Endothelial cell of umbilical vein (primary cell): ENCODE data around the gene SLCO2A1. TPM values are rescaled to one million over a fixed set of nuclear protein-coding genes. Genes with fewer than 3 reads are reported as not detected.

Experiments
- BruUV-seq: library from RNA; stranded (reverse); fragments of 400-500 nt; replicated peaks from 2 replicates; lab custom pipeline; 2021; lab: Mats Ljungman, UMichigan
- CTCF ChIA-PET: fragments of 300-600, 350-600 bp; sonication (Branson Sonifier 250); formaldehyde crosslinking; loops from one replicate; lab custom pipeline; 2021; ENCODE audit warnings: antibody characterized with exemption, inconsistent platforms; lab: Charles Lee
- POLR2A ChIA-PET: fragments of 300-600, 350-600 bp; sonication (Branson Sonifier 250); formaldehyde crosslinking; loops from one replicate; lab custom pipeline; 2021; ENCODE audit warnings: antibody characterized with exemption, inconsistent platforms; lab: Charles Lee
- DNase-seq: peaks from one replicate; pipeline ENCODE4 v3.0.0-alpha.2; 2011; ENCODE audit warnings: low read depth, low spot score
- FAIRE-seq: peaks from 2 replicates; lab custom pipeline; 2011; peaks lifted over from hg19 to GRCh38; lab: Jason Lieb, UNC
- H2AFZ ChIP-seq: 2 replicates; pipeline ENCODE4 v1.6.0; 2012; ENCODE audit warnings: low read depth, low read length, control low read depth, inconsistent platforms
- H3K27ac ChIP-seq: 2 replicates; pipeline ENCODE4 v1.5.1; 2011; ENCODE audit warnings: low read depth, mild to moderate bottlenecking, control low read depth, low read length, moderate library complexity; ENCODE audit not compliant: insufficient read depth
- H3K27me3 ChIP-seq, 2 experiments: 2 replicates each; pipeline versions ENCODE4 v1.6.0 to v1.6.1; 2011; ENCODE audit warnings: low read length in 2 of 2, mixed read lengths in 1 of 2; ENCODE audit not compliant: control insufficient read depth in 2 of 2, insufficient read depth in 2 of 2
- H3K36me3 ChIP-seq, 2 experiments: 2 replicates in 1 of 2; 3 replicates in 1 of 2; pipeline ENCODE4 v1.5.1; 2011; ENCODE audit warnings: low read length in 2 of 2, mild to moderate bottlenecking in 1 of 2, moderate library complexity in 1 of 2; ENCODE audit not compliant: control insufficient read depth in 2 of 2, insufficient read depth in 2 of 2; ENCODE audit errors: extremely low read depth in 1 of 2
- H3K4me1 ChIP-seq: 3 replicates; pipeline ENCODE4 v1.5.1; 2011; ENCODE audit warnings: mild to moderate bottlenecking, low read length; ENCODE audit not compliant: control insufficient read depth, insufficient read depth; ENCODE audit errors: extremely low read depth
- H3K4me2 ChIP-seq: 2 replicates; pipeline ENCODE4 v1.6.1; 2011; ENCODE audit warnings: low read length, control low read depth, mixed read lengths; ENCODE audit not compliant: insufficient read depth
- H3K4me3 ChIP-seq, 3 experiments: fragments of 200-600 bp in 1 of 3; sonication (generic), shearing (Covaris generic) in 1 of 3; replicated peaks in 1 of 3; 2 replicates each; pipeline ENCODE4 v1.5.1; 2011 to 2016; ENCODE audit warnings: control low read depth in 3 of 3, low read length in 3 of 3, mild to moderate bottlenecking in 2 of 3, inconsistent platforms in 1 of 3, low read depth in 1 of 3, moderate library complexity in 1 of 3; ENCODE audit not compliant: insufficient read depth in 1 of 3
- H3K79me2 ChIP-seq: 2 replicates; pipeline ENCODE4 v1.6.0; 2012; ENCODE audit warnings: low read length, inconsistent platforms; ENCODE audit not compliant: control insufficient read depth, insufficient read depth
- H3K9ac ChIP-seq: replicated peaks from 2 replicates; pipeline ENCODE3; 2011; ENCODE audit warnings: low read length, control low read depth; ENCODE audit not compliant: insufficient read depth; ENCODE audit errors: extremely low read depth
- H3K9me1 ChIP-seq: replicated peaks from 3 replicates; pipeline ENCODE4 v1.6.0; 2011; ENCODE audit warnings: mild to moderate bottlenecking, low read length; ENCODE audit not compliant: control insufficient read depth, insufficient read depth; ENCODE audit errors: extremely low read depth
- H3K9me3 ChIP-seq: replicated peaks from 2 replicates; pipeline ENCODE4 v1.5.1; 2012; ENCODE audit warnings: low read length, inconsistent platforms; ENCODE audit not compliant: control insufficient read depth, insufficient read depth
- H4K20me1 ChIP-seq: replicated peaks from 2 replicates; pipeline ENCODE3; 2011; ENCODE audit warnings: mild to moderate bottlenecking, low read length; ENCODE audit not compliant: control insufficient read depth, insufficient read depth; ENCODE audit errors: extremely low read depth
- CTCF ChIP-seq, 2 donors: IDR thresholded peaks; 1 replicate in 1 of 2; 2 replicates in 1 of 2; pipeline ENCODE4 v1.5.1; 2011; ENCODE audit warnings: low read length in 2 of 2, mild to moderate bottlenecking in 2 of 2, moderate library complexity in 2 of 2, control low read depth in 1 of 2, inconsistent platforms in 1 of 2, low read depth in 1 of 2; ENCODE audit not compliant: insufficient read depth in 1 of 2; ENCODE audit errors: extremely low read depth in 1 of 2
- EZH2 ChIP-seq: IDR thresholded peaks from 2 replicates; pipeline ENCODE4 v1.6.1; 2012; ENCODE audit warnings: borderline replicate concordance, low read depth, mild to moderate bottlenecking, moderate library complexity, low read length, inconsistent platforms; ENCODE audit not compliant: severe bottlenecking
- FOS ChIP-seq: IDR thresholded peaks from 2 replicates; pipeline ENCODE4 v1.6.1; 2011; ENCODE audit warnings: mild to moderate bottlenecking, low read length, moderate library complexity, borderline replicate concordance; ENCODE audit not compliant: insufficient read depth
- GATA2 ChIP-seq: IDR thresholded peaks from 2 replicates; pipeline ENCODE4 v1.7.0; 2011; ENCODE audit warnings: low read depth, mild to moderate bottlenecking, moderate library complexity, mixed read lengths, low read length; ENCODE audit not compliant: insufficient read length, insufficient read depth
- JUN ChIP-seq: IDR thresholded peaks from 2 replicates; pipeline ENCODE4 v1.6.1; 2011; ENCODE audit warnings: borderline replicate concordance, low read depth; ENCODE audit not compliant: insufficient read length, insufficient read depth
- MAX ChIP-seq: IDR thresholded peaks from 2 replicates; pipeline ENCODE4 v1.6.1; 2011; ENCODE audit not compliant: insufficient read depth, insufficient read length
- MYC ChIP-seq: IDR thresholded peaks from one replicate; pipeline ENCODE4 v1.6.1; 2011; ENCODE audit warnings: mild to moderate bottlenecking, low read depth, low read length
- POLR2A ChIP-seq: IDR thresholded peaks from 2 replicates; pipeline ENCODE4 v1.6.1; 2012; ENCODE audit warnings: low read depth, mild to moderate bottlenecking, control low read depth, low read length
- POLR2AphosphoS5 ChIP-seq: IDR thresholded peaks from 2 replicates; pipeline ENCODE4 v1.6.1; 2012; ENCODE audit warnings: low read depth, mild to moderate bottlenecking, control low read depth, low read length, moderate library complexity; ENCODE audit not compliant: insufficient read depth
- dilution Hi-C: fragments of 300-500 bp; cut with MboI; formaldehyde crosslinking; loops from one replicate; pipeline ENCODE4 v1.15.0; 2019; ENCODE audit warnings: low sequenced_read_pairs; ENCODE audit not compliant: extremely low pct_ligation_motif_present
- intact Hi-C: fragments of 100-400 bp; cut with micrococcal nuclease; formaldehyde crosslinking; loops from one replicate; pipeline ENCODE4 v1.10.0; 2022
- polyA plus RNA-seq, 4 experiments: library from polyadenylated mRNA; depleted of rRNA in 3 of 4; stranded (reverse) in 3 of 4; unstranded in 1 of 4; fragments of >200 nt; gene quantifications; 2 replicates each; pipeline versions ENCODE4 v1.2.1 to v1.2.3, GENCODE V29; 2011 to 2012; ENCODE audit warnings: missing spikeins in 1 of 4
- total RNA-seq: library from RNA; stranded (reverse); gene quantifications from 2 replicates; pipeline ENCODE4 v1.2.3, GENCODE V29; 2021

SLCO2A1 gene
- total and polyA plus RNA-seq, 2 donors (not counting 3 experiments of a cell fraction or from before 2014, with no cell fraction given), result 1.4 to 11.9 TPM

DNA sequence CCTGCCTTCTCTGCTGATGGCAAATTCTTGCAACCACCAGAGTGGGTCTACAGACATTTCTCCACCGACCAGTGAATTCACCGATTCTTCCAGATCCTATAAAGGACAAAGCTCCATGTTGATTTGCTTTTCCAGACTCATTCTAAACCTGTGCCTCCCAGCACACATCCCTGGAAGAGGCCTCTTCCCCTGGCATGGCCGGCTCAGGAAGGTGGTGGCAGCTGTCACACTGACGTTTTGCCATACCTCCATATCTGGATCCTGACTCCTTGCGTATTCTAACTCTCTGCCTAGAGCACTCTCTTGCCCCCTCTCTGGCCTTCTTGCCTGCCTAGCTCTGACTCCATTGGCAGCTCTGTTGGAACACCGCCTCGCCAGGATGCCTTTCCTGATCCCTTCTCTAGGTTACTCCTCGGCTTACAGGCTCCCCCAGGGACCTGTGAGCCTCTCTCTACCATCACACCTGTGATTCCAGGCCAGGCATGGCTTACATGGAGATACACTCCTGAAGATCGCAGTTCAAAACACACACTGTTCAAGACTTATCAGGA lies 31.0 kb downstream of the SLCO2A1 start:
- Histone ChIP-seq H3K4me1 (no peaks in the 10 kb centered on the region), H2AFZ (no peak overlapping the region), H3K79me2 (no peaks in the 10 kb centered on the region), H3K9me3 (no peaks in the 10 kb centered on the region), H3K9ac (no peak overlapping the region), H3K4me2 (no peak overlapping the region), H3K4me3 (no peak overlapping the region), H3K9me1 (no peaks in the 10 kb centered on the region), H4K20me1 (no peaks in the 10 kb centered on the region), H3K27ac (no peak overlapping the region), H3K36me3 (no peaks in the 10 kb centered on the region), H3K27me3 (no peaks in the 10 kb centered on the region)
- intact Hi-C loops (no loop called here), dilution Hi-C loops (no loop called here)
- no peak for TF ChIP-seq POLR2A
- no peak for TF ChIP-seq MYC
- no peak for TF ChIP-seq POLR2AphosphoS5
- no peak for TF ChIP-seq CTCF (IDR thresholded peaks at IDR 0.05; ENCODE audit: extremely low read depth in 1 of 2, insufficient read depth in 1 of 2, low read depth in 1 of 2, low read length in 2 of 2)
- TF ChIP-seq MAX, result no peak
- TF ChIP-seq FOS, result no peak
- TF ChIP-seq GATA2, result no peak
- TF ChIP-seq JUN, result no peak
- no peak for TF ChIP-seq EZH2
- no TSS peak for BruUV-seq
- FAIRE-seq, result peak; percentile 55
- ChIA-PET POLR2A (no interaction called here), CTCF (no interaction called here)
- DNase-seq, result no peak
